ENCODE measurements around the gene LARP1. TPM values are rescaled to one million over a fixed set of nuclear protein-coding genes. Genes with fewer than 3 reads are reported as not detected.

LARP1 gene
- total RNA-seq, 1 experiment from 2014 or later = 63.9 TPM

DNA sequence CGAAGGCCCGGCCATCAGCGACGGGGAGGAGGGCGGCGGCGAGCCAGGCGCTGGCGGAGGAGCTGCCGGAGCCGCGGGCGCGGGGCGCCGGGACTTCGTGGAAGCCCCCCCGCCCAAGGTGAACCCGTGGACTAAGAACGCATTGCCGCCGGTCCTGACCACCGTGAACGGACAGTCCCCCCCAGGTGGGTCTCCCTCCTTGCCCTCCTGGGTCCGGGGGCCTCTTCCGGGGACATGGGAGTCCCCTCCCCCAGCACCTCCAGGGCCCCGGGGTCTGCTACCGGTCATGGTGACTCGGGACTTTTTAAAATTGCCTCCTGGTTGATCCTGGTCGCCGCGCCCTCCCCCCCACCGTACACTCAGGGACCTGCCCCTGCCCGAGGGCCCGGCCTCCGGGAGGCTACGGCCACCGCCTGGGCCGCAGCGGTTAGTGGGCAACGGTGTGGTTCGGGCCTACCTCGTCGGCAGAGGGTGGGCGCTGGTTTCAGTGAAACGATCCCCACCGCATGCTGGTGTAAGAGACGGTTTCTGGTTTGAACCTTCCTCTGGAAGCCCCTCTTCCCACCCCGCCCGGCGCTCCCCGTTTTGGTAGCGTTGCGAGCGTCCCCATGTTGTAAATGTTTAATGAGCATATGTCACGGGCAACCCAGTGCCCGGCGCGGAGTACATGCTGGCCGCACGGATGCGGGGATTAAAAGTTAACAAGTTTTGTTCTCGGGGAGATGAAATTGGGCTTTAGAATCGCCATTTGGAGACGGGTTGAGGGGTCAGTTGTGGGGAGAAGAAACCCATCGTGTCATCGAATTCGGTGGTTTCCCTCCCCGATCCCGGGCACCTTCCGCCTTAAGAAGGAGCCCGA is 1.1 kb downstream of the LARP1 start:
- Histone ChIP-seq H3K9ac (ENCODE audit: low read length) (peak overlapping the region; percentile 99), H2AFZ (ENCODE audit: low read length) (no peak overlapping the region), H3K4me2 (ENCODE audit: low read length) (peak overlapping the region; percentile 95), H3F3A (ENCODE audit: low read length, unreplicated experiment) (no peaks in the 10 kb centered on the region), H3K79me2 (ENCODE audit: low read length) (peaks cover 74% of the 10 kb centered on the region), H3K4me1 (ENCODE audit: insufficient read depth, low read length) (peaks cover 36% of the 10 kb centered on the region), H3K27ac (ENCODE audit: low read length) (peak overlapping the region; percentile 79), H3K27me3 (ENCODE audit: low read length) (no peaks in the 10 kb centered on the region), H3K36me3 (ENCODE audit: low read depth, low read length) (no peaks in the 10 kb centered on the region), H3K9me3 (ENCODE audit: low read length) (no peaks in the 10 kb centered on the region), H4K20me1 (ENCODE audit: low read length) (peaks cover 37% of the 10 kb centered on the region), H3K9me2 (replicated peaks; ENCODE audit: low read length) (no peaks in the 10 kb centered on the region), H3K4me3 (ENCODE audit: low read length) (peak overlapping the region; percentile 96)
- TF ChIP-seq EZH2phosphoT487 (IDR thresholded peaks at IDR 0.05; ENCODE audit: borderline replicate concordance, low read length) (no peak), EZH2 (IDR thresholded peaks at IDR 0.05; ENCODE audit: low read length, unreplicated experiment) (no peak)
- TF ChIP-seq, protein P1, sequence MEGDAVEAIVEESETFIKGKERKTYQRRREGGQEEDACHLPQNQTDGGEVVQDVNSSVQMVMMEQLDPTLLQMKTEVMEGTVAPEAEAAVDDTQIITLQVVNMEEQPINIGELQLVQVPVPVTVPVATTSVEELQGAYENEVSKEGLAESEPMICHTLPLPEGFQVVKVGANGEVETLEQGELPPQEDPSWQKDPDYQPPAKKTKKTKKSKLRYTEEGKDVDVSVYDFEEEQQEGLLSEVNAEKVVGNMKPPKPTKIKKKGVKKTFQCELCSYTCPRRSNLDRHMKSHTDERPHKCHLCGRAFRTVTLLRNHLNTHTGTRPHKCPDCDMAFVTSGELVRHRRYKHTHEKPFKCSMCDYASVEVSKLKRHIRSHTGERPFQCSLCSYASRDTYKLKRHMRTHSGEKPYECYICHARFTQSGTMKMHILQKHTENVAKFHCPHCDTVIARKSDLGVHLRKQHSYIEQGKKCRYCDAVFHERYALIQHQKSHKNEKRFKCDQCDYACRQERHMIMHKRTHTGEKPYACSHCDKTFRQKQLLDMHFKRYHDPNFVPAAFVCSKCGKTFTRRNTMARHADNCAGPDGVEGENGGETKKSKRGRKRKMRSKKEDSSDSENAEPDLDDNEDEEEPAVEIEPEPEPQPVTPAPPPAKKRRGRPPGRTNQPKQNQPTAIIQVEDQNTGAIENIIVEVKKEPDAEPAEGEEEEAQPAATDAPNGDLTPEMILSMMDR (conservative IDR thresholded peaks at IDR 0.05; ENCODE audit: low read depth, low read length) = no peak
- BruUV-seq (replicated peaks) = TSS peak; percentile 17
- ChIA-PET CTCF (no interaction called here), POLR2A (ENCODE audit: unreplicated experiment) (no interaction called here)
- intact Hi-C loops (cut with micrococcal nuclease) = loop anchor here (5.0 to 10.0 kb wide), 3 partner anchors 56 to 189 kb away; partner anchors contain the start of gene MRPL22
- DNase-seq (no peak), ATAC-seq (peak; percentile 6; the same call in 1 of the 2 replicates)

DNA sequence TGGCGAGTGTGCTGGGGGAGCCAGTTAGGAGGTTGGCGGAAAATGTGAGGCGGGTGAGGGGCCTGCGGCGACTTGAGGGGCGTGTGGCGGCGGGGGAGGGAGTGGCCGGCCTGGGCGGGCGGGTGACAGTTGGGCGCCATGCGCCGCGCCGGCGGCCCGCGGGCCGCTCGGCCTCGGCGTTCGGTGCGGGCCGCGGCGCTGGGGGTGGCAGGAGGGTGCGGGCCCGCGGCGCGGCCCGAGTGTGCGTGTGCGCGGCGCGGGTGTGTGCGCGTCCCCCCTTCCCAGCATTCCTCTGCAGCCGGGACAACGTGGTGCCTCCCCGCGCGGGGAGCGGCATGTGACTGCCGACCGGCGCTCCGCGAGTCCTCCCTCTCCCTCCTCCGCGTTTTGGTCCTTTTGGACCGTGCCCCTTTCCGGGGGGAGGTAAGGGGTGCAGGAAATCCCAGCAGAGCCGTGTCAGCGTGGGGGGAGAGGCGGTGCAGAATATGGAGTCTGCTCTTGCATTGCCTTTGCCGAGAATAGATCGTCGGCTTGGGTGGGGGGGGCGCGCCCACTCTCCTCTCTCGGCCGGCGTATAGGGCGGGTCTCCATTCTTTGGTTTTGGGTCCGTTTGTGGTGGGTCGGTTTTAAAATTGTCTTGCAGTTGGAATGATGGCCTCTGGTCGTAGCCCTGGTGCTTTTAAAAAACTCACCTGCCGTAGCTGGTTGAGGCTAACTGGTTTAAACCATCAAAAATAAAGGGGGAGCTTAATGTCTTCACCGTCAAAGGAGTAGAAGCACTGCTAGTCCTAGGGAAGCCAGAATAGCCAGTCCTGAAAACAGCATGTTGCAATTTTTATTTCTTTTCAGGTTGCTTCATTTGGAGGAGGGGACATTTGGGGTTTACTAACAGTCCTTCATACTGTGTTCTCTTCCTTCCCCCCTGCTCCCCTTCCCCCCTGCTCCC is 2.0 kb downstream of the LARP1 start:
- Histone ChIP-seq H3K27me3 (ENCODE audit: low read length) (no peaks in the 10 kb centered on the region), H3F3A (ENCODE audit: low read length, unreplicated experiment) (no peaks in the 10 kb centered on the region), H3K4me3 (ENCODE audit: low read length) (peak overlapping the region; percentile 96), H3K9me3 (ENCODE audit: low read length) (no peaks in the 10 kb centered on the region), H3K9ac (ENCODE audit: low read length) (peak overlapping the region; percentile 99), H3K4me1 (ENCODE audit: insufficient read depth, low read length) (peaks cover 36% of the 10 kb centered on the region), H3K79me2 (ENCODE audit: low read length) (peaks cover 83% of the 10 kb centered on the region), H3K9me2 (replicated peaks; ENCODE audit: low read length) (no peaks in the 10 kb centered on the region), H2AFZ (ENCODE audit: low read length) (0 out of 2 replicates have a peak overlapping the region, but pooled peaks have one; percentile 34), H3K27ac (ENCODE audit: low read length) (peak overlapping the region; percentile 79), H3K36me3 (ENCODE audit: low read depth, low read length) (no peaks in the 10 kb centered on the region), H4K20me1 (ENCODE audit: low read length) (peaks cover 45% of the 10 kb centered on the region), H3K4me2 (ENCODE audit: low read length) (peak overlapping the region; percentile 95)
- intact Hi-C loops (cut with micrococcal nuclease) = loop anchor here (5.0 to 10.0 kb wide), 3 partner anchors 55 to 188 kb away; partner anchors contain the start of gene MRPL22
- POLR2A ChIA-PET (ENCODE audit: unreplicated experiment) = no interaction called here
- TF ChIP-seq EZH2 (IDR thresholded peaks at IDR 0.05; ENCODE audit: low read length, unreplicated experiment) = no peak
- TF ChIP-seq EZH2phosphoT487 (IDR thresholded peaks at IDR 0.05; ENCODE audit: borderline replicate concordance, low read length) = no peak
- ATAC-seq (peak; percentile 1; the same call in 1 of the 2 replicates), DNase-seq (peak; percentile 6)
- no TSS peak for BruUV-seq (replicated peaks)
- CTCF ChIA-PET = no interaction called here
